HepG2 (cell line): ENCODE data around the gene TMEM200A.

Experiments
- ZSCAN12 ChIP-seq: sonication (generic); formaldehyde crosslinking; IDR thresholded peaks from 2 replicates; pipeline ENCODE4 v1.9.0; 2021; ENCODE audit warnings: mild to moderate bottlenecking, missing genetic modification reagents
- TF ChIP-seq, protein P1 (sequence below): sonication (generic); formaldehyde crosslinking; IDR thresholded peaks from 2 replicates; pipeline ENCODE4 v1.4.0; 2020; ENCODE audit warnings: missing genetic modification reagents, borderline replicate concordance
- TF ChIP-seq, protein P2 (sequence below): sonication (generic); formaldehyde crosslinking; IDR thresholded peaks from 2 replicates; pipeline ENCODE4 v1.8.1; 2022; ENCODE audit warnings: low read depth, mild to moderate bottlenecking, missing genetic modification reagents
- TF ChIP-seq, protein P3 (sequence below): sonication (generic); formaldehyde crosslinking; IDR thresholded peaks from 2 replicates; pipeline ENCODE4 v1.4.0; 2020; ENCODE audit warnings: low read depth, mild to moderate bottlenecking, missing genetic modification reagents

DNA sequence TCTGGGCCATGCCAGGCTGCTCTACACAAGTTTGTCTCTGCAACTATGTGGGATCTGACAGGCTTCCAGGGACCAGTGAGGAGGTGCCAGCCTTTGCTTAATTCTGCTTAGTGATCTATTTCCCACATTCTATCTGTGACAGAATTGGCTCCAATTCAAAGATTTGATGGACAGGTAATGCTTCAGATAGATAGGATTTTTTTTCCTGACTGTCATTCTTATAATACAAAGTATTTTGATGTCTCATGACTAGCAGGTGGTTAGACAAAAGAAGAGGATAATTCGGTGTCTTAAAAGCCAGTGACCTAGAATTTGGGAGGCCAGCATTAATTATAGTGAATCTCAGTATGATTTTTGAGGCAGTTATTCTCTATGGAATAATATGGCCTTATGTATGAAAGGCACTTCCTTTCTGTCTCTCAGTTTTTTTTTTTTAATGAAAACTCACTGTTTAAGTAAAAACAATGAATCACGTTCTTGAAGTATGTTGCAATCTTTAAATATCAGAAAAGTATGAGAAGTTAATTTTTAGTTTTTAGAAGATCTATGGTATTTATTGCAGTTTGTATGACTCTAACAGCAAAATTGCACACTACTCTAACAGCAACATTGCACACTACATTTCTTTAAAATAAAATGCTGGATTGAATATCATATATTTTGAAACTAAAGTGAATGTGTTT is 43.7 kb downstream of the TMEM200A start:
- TF ChIP-seq, protein P1, sequence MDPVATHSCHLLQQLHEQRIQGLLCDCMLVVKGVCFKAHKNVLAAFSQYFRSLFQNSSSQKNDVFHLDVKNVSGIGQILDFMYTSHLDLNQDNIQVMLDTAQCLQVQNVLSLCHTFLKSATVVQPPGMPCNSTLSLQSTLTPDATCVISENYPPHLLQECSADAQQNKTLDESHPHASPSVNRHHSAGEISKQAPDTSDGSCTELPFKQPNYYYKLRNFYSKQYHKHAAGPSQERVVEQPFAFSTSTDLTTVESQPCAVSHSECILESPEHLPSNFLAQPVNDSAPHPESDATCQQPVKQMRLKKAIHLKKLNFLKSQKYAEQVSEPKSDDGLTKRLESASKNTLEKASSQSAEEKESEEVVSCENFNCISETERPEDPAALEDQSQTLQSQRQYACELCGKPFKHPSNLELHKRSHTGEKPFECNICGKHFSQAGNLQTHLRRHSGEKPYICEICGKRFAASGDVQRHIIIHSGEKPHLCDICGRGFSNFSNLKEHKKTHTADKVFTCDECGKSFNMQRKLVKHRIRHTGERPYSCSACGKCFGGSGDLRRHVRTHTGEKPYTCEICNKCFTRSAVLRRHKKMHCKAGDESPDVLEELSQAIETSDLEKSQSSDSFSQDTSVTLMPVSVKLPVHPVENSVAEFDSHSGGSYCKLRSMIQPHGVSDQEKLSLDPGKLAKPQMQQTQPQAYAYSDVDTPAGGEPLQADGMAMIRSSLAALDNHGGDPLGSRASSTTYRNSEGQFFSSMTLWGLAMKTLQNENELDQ, result no peak
- TF ChIP-seq, protein P2, sequence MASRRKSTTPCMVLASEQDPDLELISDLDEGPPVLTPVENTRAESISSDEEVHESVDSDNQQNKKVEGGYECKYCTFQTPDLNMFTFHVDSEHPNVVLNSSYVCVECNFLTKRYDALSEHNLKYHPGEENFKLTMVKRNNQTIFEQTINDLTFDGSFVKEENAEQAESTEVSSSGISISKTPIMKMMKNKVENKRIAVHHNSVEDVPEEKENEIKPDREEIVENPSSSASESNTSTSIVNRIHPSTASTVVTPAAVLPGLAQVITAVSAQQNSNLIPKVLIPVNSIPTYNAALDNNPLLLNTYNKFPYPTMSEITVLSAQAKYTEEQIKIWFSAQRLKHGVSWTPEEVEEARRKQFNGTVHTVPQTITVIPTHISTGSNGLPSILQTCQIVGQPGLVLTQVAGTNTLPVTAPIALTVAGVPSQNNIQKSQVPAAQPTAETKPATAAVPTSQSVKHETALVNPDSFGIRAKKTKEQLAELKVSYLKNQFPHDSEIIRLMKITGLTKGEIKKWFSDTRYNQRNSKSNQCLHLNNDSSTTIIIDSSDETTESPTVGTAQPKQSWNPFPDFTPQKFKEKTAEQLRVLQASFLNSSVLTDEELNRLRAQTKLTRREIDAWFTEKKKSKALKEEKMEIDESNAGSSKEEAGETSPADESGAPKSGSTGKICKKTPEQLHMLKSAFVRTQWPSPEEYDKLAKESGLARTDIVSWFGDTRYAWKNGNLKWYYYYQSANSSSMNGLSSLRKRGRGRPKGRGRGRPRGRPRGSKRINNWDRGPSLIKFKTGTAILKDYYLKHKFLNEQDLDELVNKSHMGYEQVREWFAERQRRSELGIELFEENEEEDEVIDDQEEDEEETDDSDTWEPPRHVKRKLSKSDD (CRISPR knock-in tag), result no peak
- TF ChIP-seq, protein P3, sequence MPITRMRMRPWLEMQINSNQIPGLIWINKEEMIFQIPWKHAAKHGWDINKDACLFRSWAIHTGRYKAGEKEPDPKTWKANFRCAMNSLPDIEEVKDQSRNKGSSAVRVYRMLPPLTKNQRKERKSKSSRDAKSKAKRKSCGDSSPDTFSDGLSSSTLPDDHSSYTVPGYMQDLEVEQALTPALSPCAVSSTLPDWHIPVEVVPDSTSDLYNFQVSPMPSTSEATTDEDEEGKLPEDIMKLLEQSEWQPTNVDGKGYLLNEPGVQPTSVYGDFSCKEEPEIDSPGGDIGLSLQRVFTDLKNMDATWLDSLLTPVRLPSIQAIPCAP (CRISPR knock-in tag), result no peak
- TF ChIP-seq ZSCAN12 (CRISPR knock-in tag), result no peak
